Activated CD4-positive, alpha-beta memory T cell treated with anti-CD3 and anti-CD28 coated beads, Interleukin-2, amount 10 ng/mL, durations not matched to agents 7 days and 5 days (primary cell): Measurements from ENCODE around the gene KPTN. TPM values are rescaled to one million over a fixed set of nuclear protein-coding genes. Genes with fewer than 3 reads are reported as not detected.

ENCODE experiments used
- CTCF ChIA-PET: fragments of 350-600 bp; sonication (Branson Sonifier 250); formaldehyde crosslinking; loops from one replicate; lab custom pipeline; 2021; ENCODE audit warnings: antibody characterized with exemption, inconsistent platforms; lab: Charles Lee
- POLR2A ChIA-PET: fragments of 350-600 bp; sonication (Branson Sonifier 250); formaldehyde crosslinking; loops from one replicate; lab custom pipeline; 2021; ENCODE audit warnings: antibody characterized with exemption; lab: Charles Lee
- DNase-seq: peaks from one replicate; pipeline ENCODE4 v3.0.0-alpha.2; 2020
- H3K27ac Mint-ChIP-seq: one replicate; pipeline ENCODE4 v1.8.0; 2021; ENCODE audit warnings: mild to moderate bottlenecking, mixed read lengths
- H3K27me3 Mint-ChIP-seq: one replicate; pipeline ENCODE4 v1.8.0; 2021; ENCODE audit warnings: mixed read lengths
- H3K36me3 Mint-ChIP-seq: one replicate; pipeline ENCODE4 v1.8.0; 2021; ENCODE audit warnings: low read depth, mixed read lengths
- H3K4me1 Mint-ChIP-seq: one replicate; pipeline ENCODE4 v1.8.0; 2021; ENCODE audit warnings: mixed read lengths
- H3K4me3 Mint-ChIP-seq: one replicate; pipeline ENCODE4 v1.8.0; 2021; ENCODE audit warnings: mild to moderate bottlenecking, mixed read lengths
- H3K9me3 Mint-ChIP-seq: one replicate; pipeline ENCODE4 v1.8.0; 2021; ENCODE audit warnings: mixed read lengths
- total RNA-seq, 2 experiments: library from RNA; stranded (reverse); gene quantifications; one replicate each; pipeline ENCODE4 v1.2.3, GENCODE V29; 2021

KPTN gene
- total RNA-seq, 2 experiments from 2014 or later, result 6.6 to 7.7 TPM

DNA sequence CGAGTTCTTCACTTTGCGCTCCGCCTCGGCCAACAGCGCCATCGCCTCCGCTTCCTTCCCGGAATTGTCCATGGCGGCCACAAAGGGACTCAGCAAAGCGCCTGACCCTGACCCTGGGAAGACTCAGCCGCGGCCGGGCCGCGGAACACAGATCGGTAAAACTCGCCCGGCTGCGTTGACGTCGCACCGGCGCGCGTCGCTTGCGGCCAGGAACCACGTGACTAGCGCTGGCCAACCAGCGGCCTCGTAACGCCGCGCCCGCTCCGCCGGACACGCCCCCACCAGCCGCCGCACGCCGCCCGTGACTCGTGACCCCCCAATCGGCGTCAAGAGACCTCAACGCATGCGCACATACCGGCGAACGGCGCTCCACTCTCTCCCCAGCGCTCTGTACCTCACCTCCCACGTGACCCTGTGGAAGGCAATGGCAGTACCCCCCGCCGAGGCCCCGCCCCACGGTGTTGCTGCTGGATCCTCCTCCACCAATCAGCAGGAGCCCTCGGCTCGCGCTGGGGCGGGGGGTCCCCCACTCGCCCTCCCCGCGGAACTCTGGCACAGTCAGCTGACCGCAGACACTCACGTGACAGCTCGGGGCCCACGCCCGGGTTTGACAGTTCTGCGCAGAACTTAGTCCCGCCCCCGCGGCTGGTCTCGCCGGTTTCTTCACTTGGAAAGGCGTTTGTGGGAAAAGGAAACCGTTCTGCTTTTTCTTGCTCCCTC lies 31.0 kb upstream of the KPTN start, which contains the start of gene NAPA:
Gene NAPA, minus strand, starts transcription at position 195 of the 720 bp plus-strand sequence. Its CDS starts 123 bp downstream, at position 72.
- DNase-seq, result peak; percentile 100
- Mint-ChIP-seq H3K9me3 (no peaks in the 10 kb centered on the region), H3K27ac (peak within 1 kb of the TSS; percentile 97), H3K4me3 (peak within 1 kb of the TSS; percentile 98), H3K27me3 (no peaks in the 10 kb centered on the region), H3K36me3 (peaks cover 26% of the 10 kb centered on the region), H3K4me1 (peaks cover 88% of the 10 kb centered on the region)
- CTCF ChIA-PET, result interaction anchor here (0.6 to 3.0 kb wide), 18 partner anchors 10 to 228 kb away, joined by 3 to 35 read pairs (median 6); partner anchors contain the start of genes EHD2 and KPTN
- POLR2A ChIA-PET, result interaction anchor here (0.7 to 8.4 kb wide), 15 partner anchors 9 to 402 kb away, joined by 3 to 87 read pairs (median 5); partner anchors contain the start of genes INAFM1, KPTN and ZC3H4

DNA sequence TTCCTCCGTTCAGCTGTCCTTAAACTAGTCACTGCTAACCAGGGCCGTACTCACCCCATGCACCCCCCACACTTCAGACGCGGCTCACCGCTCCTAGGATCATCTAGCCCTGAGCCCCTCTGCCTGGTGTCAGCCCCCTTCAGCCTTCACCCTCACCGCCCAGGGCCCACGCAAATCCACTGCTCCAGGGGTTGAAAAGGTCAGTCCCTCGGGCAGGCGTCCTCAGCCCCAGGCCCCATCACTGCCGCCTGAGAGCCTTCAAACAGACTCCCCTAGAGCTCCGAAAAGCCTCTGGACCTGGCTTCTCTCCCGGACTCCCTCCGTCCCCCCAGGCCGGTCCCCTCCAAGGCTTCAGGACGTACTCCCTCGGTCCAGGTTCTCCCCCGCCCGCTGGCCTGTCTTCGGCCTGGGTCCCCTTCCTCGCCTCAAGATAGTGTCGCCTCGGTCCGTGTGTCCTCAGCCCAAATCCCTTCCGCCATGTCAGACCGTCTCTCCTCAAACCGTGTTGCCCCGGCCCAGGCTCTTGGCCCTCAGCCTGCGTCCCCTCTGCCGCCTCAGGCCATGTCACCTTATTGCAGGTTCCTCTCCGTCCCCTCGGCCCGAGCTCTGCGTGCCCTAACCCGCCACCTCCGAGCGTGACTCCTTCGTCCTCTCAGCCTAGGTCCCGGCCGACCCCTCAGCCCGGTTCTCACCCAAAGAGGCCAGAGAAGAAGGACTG lies 30.3 kb upstream of the KPTN start:
- ChIA-PET CTCF (interaction anchor here (1.0 to 2.2 kb wide), 2 partner anchors 30 kb away, joined by 3 to 33 read pairs; partner anchors contain the start of gene KPTN), POLR2A (interaction anchor here (1.4 to 8.4 kb wide), 7 partner anchors 22 to 94 kb away, joined by 3 to 87 read pairs (median 5); partner anchors contain the start of gene KPTN)
- Mint-ChIP-seq H3K9me3 (no peaks in the 10 kb centered on the region), H3K27ac (peak overlapping the region; percentile 97), H3K4me1 (peaks cover 88% of the 10 kb centered on the region), H3K27me3 (no peaks in the 10 kb centered on the region), H3K36me3 (peaks cover 30% of the 10 kb centered on the region), H3K4me3 (peak overlapping the region; percentile 98)
- DNase-seq, result peak; percentile 22

DNA sequence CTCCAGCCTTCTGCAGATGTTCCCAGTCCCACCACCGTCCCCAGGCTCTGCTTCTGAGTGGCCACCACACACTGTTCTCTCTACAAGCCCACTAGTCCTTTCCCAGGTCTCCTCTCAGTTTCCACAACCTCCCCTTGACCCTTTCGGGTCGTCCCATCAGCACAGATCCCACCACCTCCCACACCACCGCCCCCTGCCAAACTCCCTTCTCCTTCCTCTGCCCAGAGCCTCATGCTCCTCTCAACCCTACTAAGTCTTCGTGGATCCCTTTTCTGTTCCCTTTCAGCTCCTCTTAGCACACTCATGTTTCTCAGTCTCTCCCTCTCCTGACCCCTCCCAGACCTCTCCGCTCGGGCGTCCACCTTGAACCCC lies 28.9 kb upstream of the KPTN start:
- POLR2A ChIA-PET, result interaction anchor here (0.7 to 8.4 kb wide), 6 partner anchors 22 to 239 kb away, joined by 3 to 87 read pairs (median 6); partner anchors contain the start of genes INAFM1 and KPTN
- CTCF ChIA-PET, result interaction anchor here (0.7 kb wide), 1 partner anchor 76 kb away, joined by 5 read pairs; no protein-coding TSS in a partner anchor
- H3K27me3 Mint-ChIP-seq, result no peaks in the 10 kb centered on the region
- H3K4me3 Mint-ChIP-seq, result peak overlapping the region; percentile 98
- peaks cover 30% of the 10 kb centered on the region for H3K36me3 Mint-ChIP-seq
- no peak for DNase-seq
- peaks cover 78% of the 10 kb centered on the region for H3K4me1 Mint-ChIP-seq
- H3K9me3 Mint-ChIP-seq, result no peaks in the 10 kb centered on the region
- H3K27ac Mint-ChIP-seq, result peak overlapping the region; percentile 97

DNA sequence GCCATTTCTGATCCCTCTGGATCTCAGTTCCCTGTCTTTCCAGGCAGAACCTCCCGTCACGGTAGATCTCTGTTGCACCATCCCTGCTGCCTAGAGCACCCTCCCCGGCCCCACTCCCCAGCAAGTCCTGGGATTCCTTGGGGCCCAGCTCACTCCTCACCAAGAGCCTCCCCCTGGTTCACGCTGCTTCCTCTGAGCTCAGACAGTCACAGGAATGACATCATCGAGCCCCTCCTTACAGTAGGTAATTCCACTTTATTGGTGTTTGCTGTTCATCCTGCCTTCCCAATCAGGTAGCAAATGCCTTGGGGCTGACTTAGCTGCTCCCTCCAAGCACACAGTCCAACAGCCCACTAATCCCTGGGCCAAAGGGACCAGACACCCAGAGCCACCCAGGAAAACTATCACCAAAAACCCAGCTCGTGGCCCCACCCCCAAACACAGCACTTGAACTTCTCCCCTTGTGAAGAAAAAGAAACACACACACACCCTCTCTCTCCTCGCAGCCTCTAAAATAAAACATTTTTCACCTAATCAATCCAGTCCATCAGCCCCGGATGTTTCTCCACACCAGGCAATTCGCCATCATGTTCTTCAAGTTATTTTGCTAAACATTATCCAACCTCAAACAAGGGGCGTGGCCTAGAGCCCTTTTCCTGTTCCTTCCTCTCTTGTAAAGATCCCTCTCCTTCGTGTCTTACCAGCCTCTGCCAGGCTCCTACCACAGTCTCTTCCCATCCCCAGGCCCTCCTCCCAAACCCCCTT lies 28.3 kb upstream of the KPTN start:
- peak; percentile 37 for DNase-seq
- Mint-ChIP-seq H3K36me3 (peaks cover 30% of the 10 kb centered on the region), H3K4me1 (peaks cover 73% of the 10 kb centered on the region), H3K9me3 (no peaks in the 10 kb centered on the region), H3K27ac (peak overlapping the region; percentile 97), H3K4me3 (peak overlapping the region; percentile 98), H3K27me3 (no peaks in the 10 kb centered on the region)
- ChIA-PET POLR2A (interaction anchor here (0.7 to 8.4 kb wide), 6 partner anchors 22 to 238 kb away, joined by 3 to 87 read pairs (median 6); partner anchors contain the start of genes INAFM1 and KPTN), CTCF (interaction anchor here (1.7 kb wide), 1 partner anchor 29 kb away, joined by 5 read pairs; the partner anchor contains the start of gene KPTN)

DNA sequence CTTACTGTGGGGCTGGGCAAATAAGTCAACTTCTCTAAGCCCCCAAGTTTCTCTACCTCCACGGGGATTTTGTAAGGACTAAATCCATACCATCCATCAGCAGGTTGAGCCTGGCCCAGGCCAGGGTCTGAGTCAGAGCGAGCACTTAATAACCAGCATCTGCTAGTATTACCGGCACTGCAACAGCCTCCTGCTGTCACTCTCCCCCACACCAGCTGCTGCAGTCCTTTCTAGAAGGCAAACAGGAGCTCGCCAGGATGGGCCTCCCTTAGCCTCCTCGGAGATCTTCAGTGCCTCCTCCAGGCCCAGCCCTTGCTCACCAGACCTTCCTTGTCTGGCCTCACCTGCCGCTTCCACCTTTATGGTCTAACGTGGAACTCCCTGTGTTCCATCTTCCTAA lies 27.7 kb upstream of the KPTN start:
- Mint-ChIP-seq H3K9me3 (no peaks in the 10 kb centered on the region), H3K36me3 (peaks cover 30% of the 10 kb centered on the region), H3K4me3 (no peak overlapping the region), H3K27ac (peak overlapping the region; percentile 97), H3K27me3 (no peaks in the 10 kb centered on the region), H3K4me1 (peaks cover 66% of the 10 kb centered on the region)
- no peak for DNase-seq
- CTCF ChIA-PET, result interaction anchor here (1.7 kb wide), 1 partner anchor 28 kb away, joined by 5 read pairs; the partner anchor contains the start of gene KPTN
- POLR2A ChIA-PET, result interaction anchor here (1.6 to 8.4 kb wide), 2 partner anchors 90 to 237 kb away, joined by 3 to 87 read pairs; partner anchors contain the start of gene INAFM1

DNA sequence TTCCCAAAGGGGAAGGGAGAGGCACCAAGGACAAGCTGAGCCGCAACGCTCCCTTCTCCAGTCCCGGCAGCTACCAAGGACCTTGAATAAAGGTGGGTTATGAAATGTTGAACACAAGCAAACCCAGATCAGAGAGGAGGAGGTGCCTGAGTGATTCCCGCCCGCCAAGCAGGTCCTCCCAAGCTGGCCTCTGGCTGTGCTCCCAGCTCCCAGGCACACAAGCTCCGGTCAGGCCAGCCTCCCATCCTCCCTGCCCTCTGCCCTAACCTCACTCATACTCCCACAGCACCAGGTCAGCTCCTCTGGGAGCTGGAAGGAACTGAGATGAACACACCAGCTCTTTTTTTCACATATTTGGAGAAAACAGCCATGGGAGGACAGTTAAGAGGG lies 27.1 kb upstream of the KPTN start:
- CTCF ChIA-PET, result interaction anchor here (1.7 kb wide), 1 partner anchor 27 kb away, joined by 5 read pairs; the partner anchor contains the start of gene KPTN
- H3K36me3 Mint-ChIP-seq, result peaks cover 30% of the 10 kb centered on the region
- H3K4me1 Mint-ChIP-seq, result peaks cover 60% of the 10 kb centered on the region
- H3K4me3 Mint-ChIP-seq, result no peak overlapping the region
- no peaks in the 10 kb centered on the region for H3K27me3 Mint-ChIP-seq
- H3K9me3 Mint-ChIP-seq, result no peaks in the 10 kb centered on the region
- H3K27ac Mint-ChIP-seq, result peak overlapping the region; percentile 26
- POLR2A ChIA-PET, result interaction anchor here (0.7 to 8.4 kb wide), 2 partner anchors 30 to 90 kb away, joined by 3 to 87 read pairs; no protein-coding TSS in a partner anchor
- no peak for DNase-seq

DNA sequence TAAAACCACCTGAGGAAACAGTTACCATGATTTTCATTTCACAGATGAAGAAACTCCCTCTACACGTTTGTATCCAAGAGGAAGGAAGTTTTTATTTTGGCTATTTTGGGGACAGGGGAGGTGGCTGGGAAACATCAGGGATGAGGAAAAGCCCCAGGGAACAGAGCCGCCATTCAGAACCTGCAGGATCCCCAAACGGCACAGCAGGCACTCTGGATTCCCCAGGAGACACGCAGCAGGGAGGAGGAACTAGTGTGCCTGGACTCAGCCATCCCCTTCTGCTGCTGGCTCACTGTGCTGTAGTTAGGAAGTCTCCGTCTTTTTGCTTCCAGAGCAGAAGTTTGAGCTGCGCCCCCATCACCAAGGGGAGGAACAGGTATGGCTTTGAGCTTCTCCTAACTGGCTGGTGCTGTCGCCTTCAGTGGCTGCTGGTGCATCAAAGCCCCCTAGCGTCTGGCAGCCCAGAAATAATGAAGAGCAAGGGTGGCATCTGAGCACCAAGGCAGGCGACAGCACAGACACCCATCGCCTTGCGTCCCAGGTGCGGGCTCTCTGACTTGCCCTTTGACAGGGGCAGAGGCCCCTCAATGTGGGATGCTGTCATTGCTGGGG lies 26.6 kb upstream of the KPTN start:
- Mint-ChIP-seq H3K27ac (no peak overlapping the region), H3K4me3 (no peak overlapping the region), H3K27me3 (no peaks in the 10 kb centered on the region), H3K4me1 (peaks cover 55% of the 10 kb centered on the region), H3K9me3 (no peaks in the 10 kb centered on the region), H3K36me3 (peaks cover 30% of the 10 kb centered on the region)
- CTCF ChIA-PET, result interaction anchor here (1.7 kb wide), 1 partner anchor 27 kb away, joined by 5 read pairs; the partner anchor contains the start of gene KPTN
- POLR2A ChIA-PET, result interaction anchor here (0.7 to 1.0 kb wide), 2 partner anchors 26 to 30 kb away, joined by 3 read pairs; no protein-coding TSS in a partner anchor
- DNase-seq, result no peak

DNA sequence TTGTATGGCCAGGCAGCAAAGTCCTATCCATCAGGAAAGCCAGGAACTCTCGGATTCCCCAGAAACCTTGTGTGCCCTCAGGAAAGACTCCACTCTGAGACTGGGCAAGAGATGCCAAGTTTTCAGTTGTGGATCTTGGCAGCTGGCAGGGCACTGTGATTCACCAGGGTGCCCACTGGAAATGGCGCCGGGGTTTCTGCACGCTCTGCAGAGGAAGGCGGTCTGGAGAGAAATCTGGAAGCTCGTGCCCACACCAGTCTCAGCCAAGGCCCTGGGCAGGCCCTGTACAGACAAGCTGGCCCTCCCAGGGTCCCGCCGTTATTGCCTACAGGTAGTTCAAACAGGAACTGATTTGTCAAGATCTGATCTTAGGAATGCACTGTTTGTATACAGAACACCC lies 26.0 kb upstream of the KPTN start:
- Mint-ChIP-seq H3K36me3 (peaks cover 29% of the 10 kb centered on the region), H3K27ac (no peak overlapping the region), H3K9me3 (no peaks in the 10 kb centered on the region), H3K27me3 (no peaks in the 10 kb centered on the region), H3K4me1 (peaks cover 51% of the 10 kb centered on the region), H3K4me3 (no peak overlapping the region)
- ChIA-PET CTCF (interaction anchor here (0.9 kb wide), 1 partner anchor 161 kb away, joined by 3 read pairs; the partner anchor contains the start of gene DHX34), POLR2A (interaction anchor here (1.0 kb wide), 1 partner anchor 25 kb away, joined by 3 read pairs; no protein-coding TSS in a partner anchor)
- no peak for DNase-seq

DNA sequence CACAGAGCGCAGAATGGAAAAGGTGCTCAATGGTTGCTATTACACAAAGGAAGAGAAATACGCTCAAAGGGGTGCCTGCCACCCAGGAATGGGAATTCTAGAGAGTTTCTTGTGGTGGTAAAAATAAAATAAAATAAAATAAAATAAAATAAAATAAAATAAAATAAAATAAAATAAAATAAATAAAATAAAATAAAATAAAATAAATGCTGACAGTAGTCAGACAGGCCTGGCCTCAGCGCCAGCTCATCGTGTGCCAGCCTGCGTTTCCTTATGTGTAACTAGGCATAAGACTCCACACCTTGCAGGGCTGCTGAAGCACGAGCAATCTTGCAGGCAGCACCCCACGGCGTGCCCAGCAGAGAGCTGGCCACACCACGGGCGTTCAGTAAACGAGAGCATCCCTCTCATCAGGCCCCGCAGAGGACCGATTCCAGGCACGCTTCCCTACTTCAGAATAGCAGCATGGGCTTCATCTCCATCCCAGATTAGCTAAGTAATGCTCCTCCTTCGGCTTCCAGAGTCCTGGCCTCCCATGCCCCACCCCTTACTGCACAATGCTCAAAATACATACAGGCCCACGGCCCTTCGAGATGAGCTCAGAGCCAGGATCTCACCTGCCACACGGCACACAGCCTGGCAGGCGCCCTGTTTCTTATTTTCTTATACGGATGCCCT lies 25.3 kb upstream of the KPTN start:
- ChIA-PET POLR2A (interaction anchor here (1.0 kb wide), 1 partner anchor 24 kb away, joined by 3 read pairs; no protein-coding TSS in a partner anchor), CTCF (interaction anchor here (0.6 to 0.9 kb wide), 3 partner anchors 74 to 160 kb away, joined by 3 read pairs; partner anchors contain the start of gene DHX34)
- H3K36me3 Mint-ChIP-seq, result peaks cover 26% of the 10 kb centered on the region
- no peak for DNase-seq
- H3K9me3 Mint-ChIP-seq, result no peaks in the 10 kb centered on the region
- H3K27ac Mint-ChIP-seq, result no peak overlapping the region
- H3K27me3 Mint-ChIP-seq, result no peaks in the 10 kb centered on the region
- H3K4me3 Mint-ChIP-seq, result no peak overlapping the region
- H3K4me1 Mint-ChIP-seq, result peaks cover 45% of the 10 kb centered on the region

DNA sequence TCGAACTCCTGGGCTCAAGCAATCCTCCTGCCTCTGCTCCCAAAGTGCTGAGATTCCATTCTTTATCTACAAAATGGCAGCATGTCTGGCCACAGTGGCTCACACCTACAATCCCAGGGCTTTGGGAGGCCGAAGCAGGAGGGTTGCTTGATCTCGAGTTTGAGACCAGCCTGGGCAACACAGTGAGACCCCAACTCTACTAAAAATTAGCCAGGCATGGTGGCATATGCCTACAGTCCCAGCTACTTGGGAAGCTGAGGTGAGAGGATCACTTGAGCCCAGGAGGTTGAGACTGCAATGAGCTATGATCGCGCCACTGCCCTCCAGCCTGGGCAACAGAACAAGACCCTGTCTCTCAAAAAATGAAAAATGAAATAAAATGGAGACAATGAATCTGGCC lies 24.7 kb upstream of the KPTN start:
- Mint-ChIP-seq H3K27me3 (no peaks in the 10 kb centered on the region), H3K4me1 (peaks cover 40% of the 10 kb centered on the region), H3K4me3 (no peak overlapping the region), H3K9me3 (no peaks in the 10 kb centered on the region), H3K36me3 (peaks cover 24% of the 10 kb centered on the region), H3K27ac (no peak overlapping the region)
- DNase-seq, result no peak
- CTCF ChIA-PET, result interaction anchor here (0.6 kb wide), 1 partner anchor 74 kb away, joined by 3 read pairs; no protein-coding TSS in a partner anchor
- POLR2A ChIA-PET, result interaction anchor here (1.4 kb wide), 1 partner anchor 11 kb away, joined by 3 read pairs; no protein-coding TSS in a partner anchor
